Adrenal gland (tissue), 12 donors: ENCODE results near the gene CALD1. TPM values are rescaled to one million over a fixed set of nuclear protein-coding genes. Genes with fewer than 3 reads are reported as not detected.
A peak's percentile ranks its signal among the peaks of the same experiment; 100 is the strongest.

ENCODE experiments used
- DNase-seq, 7 donors: peaks; one replicate each; pipeline ENCODE4 v3.0.0-alpha.2; 2019 to 2020
- H3K27ac ChIP-seq, 5 donors: fragments of 200-600 bp; sonication (generic) in 4 of 5; 1 replicate in 3 of 5; 2 replicates in 2 of 5; pipeline versions ENCODE4 v1.5.1 to v1.8.0; 2016 to 2020; ENCODE audit warnings: mild to moderate bottlenecking in 1 of 5
- H3K27me3 ChIP-seq: fragments of 200-600 bp; 2 replicates; pipeline ENCODE4 v1.8.0; 2021
- H3K36me3 ChIP-seq, 2 donors: fragments of 200-600 bp; replicated peaks in 1 of 2; 1 replicate in 1 of 2; 2 replicates in 1 of 2; pipeline versions ENCODE4 v1.5.1 to v1.8.0; 2018 to 2022
- H3K4me1 ChIP-seq, 2 donors: fragments of 200-600 bp; replicated peaks in 1 of 2; 1 replicate in 1 of 2; 2 replicates in 1 of 2; pipeline versions ENCODE4 v1.5.1 to v1.8.0; 2018 to 2021
- H3K4me3 ChIP-seq, 4 donors: fragments of 200-600 bp; sonication (generic) in 3 of 4; one replicate each; pipeline ENCODE4 v1.5.1; 2016 to 2018
- H3K9me3 ChIP-seq, 3 donors: fragments of 200-600 bp; sonication (generic) in 1 of 3; replicated peaks in 1 of 3; 1 replicate in 2 of 3; 2 replicates in 1 of 3; pipeline versions ENCODE4 v1.5.1 to v1.8.0; 2016 to 2021
- CTCF ChIP-seq, 6 experiments: fragments of 450-650 bp in 4 of 6; fragments of 200-600 bp in 2 of 6; sonication (generic) in 1 of 6; IDR thresholded peaks; 1 replicate in 5 of 6; 2 replicates in 1 of 6; pipeline versions ENCODE4 v1.5.1 to v1.8.0; 2016 to 2021; ENCODE audit warnings: antibody characterized with exemption in 6 of 6, mild to moderate bottlenecking in 2 of 6, moderate library complexity in 1 of 6
- POLR2A ChIP-seq, 2 donors: fragments of 450-650 bp; IDR thresholded peaks; one replicate each; pipeline ENCODE4 v1.6.1; 2017; ENCODE audit warnings: antibody characterized with exemption in 2 of 2, mild to moderate bottlenecking in 2 of 2, moderate library complexity in 1 of 2
- WGBS, 4 donors: extraction: QIAGEN DNeasy Blood & Tissue Kit in 2 of 4; methylation state at CpG; one replicate each; pipeline versions ENCODE4 v1.1.5 to v1.1.7; 2013 to 2017; 5-methylcytosine and 5-hydroxymethylcytosine counted together
- intact Hi-C, 2 donors: fragments of 100-400 bp; cut with DNase I; formaldehyde crosslinking; loops; one replicate each; pipeline versions ENCODE4 v1.14.1 to v1.15.0; 2022 to 2023
- polyA plus RNA-seq, 3 donors: library from polyadenylated mRNA; stranded (reverse); fragments of 200-250 nt in 2 of 3; fragments of 350-450 nt in 1 of 3; fragmentation: Illumina TruSeq in 1 of 3; extraction: RNeasy Lipid Tissue Mini Kit (QIAGEN cat#74804) in 1 of 3; gene quantifications; one replicate each; pipeline ENCODE4 v1.2.3, GENCODE V29; 2013 to 2014
- total RNA-seq, 9 donors: library from RNA; depleted of rRNA in 4 of 9; stranded (reverse); fragments of >200 nt in 4 of 9; fragments of 120-200 nt in 1 of 9; fragmentation: NEBNext Ultra II Directional in 1 of 9; extraction: Animal tissue kit (Norgen Biotek cat#: 25700) in 1 of 9; gene quantifications; one replicate each; pipeline versions ENCODE4 v1.1.0 to v1.2.4, GENCODE V29; 2013 to 2023
- donor health status: healthy with polysubstance abuse.
- donor health status: Bipolar disorder and iron deficiency.
- donor health status: DM: yes; HTN: yes; CAD: no.
- donor health status: DM: no; HTN: no; CAD: no.
- donor health status: DM: no; HTN: no; CAD: no.
- donor health status: DM: yes; HTN: yes; CAD: no.

Gene CALD1
- total and polyA plus RNA-seq, 12 donors = 67.5 to 258 (median 199) TPM

GRCh38 chr7:134947329-134947728 lies 167.9 kb downstream of the CALD1 start:
- Histone ChIP-seq H3K9me3 (no peaks in the 10 kb centered on the region), H3K4me3 (no peak overlapping the region), H3K36me3 (peaks cover 0 to 42% of the 10 kb centered on the region in 2 donors), H3K4me1 (no peaks in the 10 kb centered on the region), H3K27ac (no peak overlapping the region), H3K27me3 (no peaks in the 10 kb centered on the region)
- intact Hi-C loops = loop anchor here (10.0 kb wide), 2 partner anchors 183 to 253 kb away; no protein-coding TSS in a partner anchor
- 94 to 95% (median 94%) methylated on average over 17 of the region's 17 CpGs for WGBS, 4 donors
- TF ChIP-seq CTCF (IDR thresholded peaks at IDR 0.05) (no peak), POLR2A (IDR thresholded peaks at IDR 0.05) (no peak)
- DNase-seq = no peak

- no peak for TF ChIP-seq CTCF (IDR thresholded peaks at IDR 0.05)
- TF ChIP-seq POLR2A (IDR thresholded peaks at IDR 0.05) = no peak
- no peak overlapping the region for H3K4me3 ChIP-seq
- peaks cover 0 to 44% of the 10 kb centered on the region in 2 donors for H3K36me3 ChIP-seq
- H3K4me1 ChIP-seq = no peaks in the 10 kb centered on the region
- 95 to 100% (median 99%) methylated on average over 1 of the region's 1 CpG for WGBS, 4 donors
- H3K27me3 ChIP-seq = no peaks in the 10 kb centered on the region
- no peaks in the 10 kb centered on the region for H3K9me3 ChIP-seq
- intact Hi-C loops = loop anchor here (10.0 kb wide), 2 partner anchors 183 to 253 kb away; no protein-coding TSS in a partner anchor
- no peak overlapping the region for H3K27ac ChIP-seq
- no peak for DNase-seq
These were observed 168.4 kb downstream of the CALD1 start for GRCh38 chr7:134947831-134948230.

DNA sequence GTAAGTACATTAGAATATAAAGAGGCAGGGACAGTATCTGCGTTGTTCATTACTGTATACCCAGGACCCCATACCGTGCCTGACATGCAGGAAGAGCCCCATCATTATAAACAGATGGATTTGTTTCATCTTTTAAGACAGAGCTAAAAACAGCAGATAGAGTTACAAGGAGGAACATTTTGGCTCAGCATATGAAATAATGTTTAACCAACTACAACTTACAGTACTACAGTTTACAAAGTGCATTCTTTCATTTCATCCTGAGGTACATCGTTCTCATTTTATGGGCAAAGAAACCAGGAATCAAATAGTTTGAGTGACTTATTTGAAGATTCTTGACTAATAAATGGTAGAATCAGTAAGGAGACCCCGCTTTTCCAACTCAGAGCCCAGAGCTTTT lies 168.8 kb downstream of the CALD1 start:
- no peaks in the 10 kb centered on the region for H3K27me3 ChIP-seq
- TF ChIP-seq CTCF (IDR thresholded peaks at IDR 0.05) (no peak), POLR2A (IDR thresholded peaks at IDR 0.05) (no peak)
- H3K27ac ChIP-seq = peak overlapping the region in 1 of 5 donors; percentile 38
- DNase-seq = no peak
- intact Hi-C loops = loop anchor here (10.0 kb wide), 2 partner anchors 183 to 253 kb away; no protein-coding TSS in a partner anchor
- H3K4me1 ChIP-seq = no peaks in the 10 kb centered on the region
- H3K9me3 ChIP-seq = no peaks in the 10 kb centered on the region
- H3K4me3 ChIP-seq = no peak overlapping the region
- H3K36me3 ChIP-seq = peaks cover 0 to 44% of the 10 kb centered on the region in 2 donors
- 86 to 92% (median 90%) methylated on average over 4 of the region's 4 CpGs for WGBS, 4 donors

GRCh38 chr7:134948736-134949135 lies 169.3 kb downstream of the CALD1 start:
- intact Hi-C loops = loop anchor here (10.0 kb wide), 2 partner anchors 184 to 254 kb away; no protein-coding TSS in a partner anchor
- Histone ChIP-seq H3K4me1 (no peaks in the 10 kb centered on the region), H3K36me3 (peaks cover 0 to 44% of the 10 kb centered on the region in 2 donors), H3K27me3 (no peaks in the 10 kb centered on the region), H3K9me3 (no peaks in the 10 kb centered on the region), H3K4me3 (no peak overlapping the region), H3K27ac (peak overlapping the region in 1 of 5 donors; percentile 15)
- TF ChIP-seq CTCF (IDR thresholded peaks at IDR 0.05) = no peak
- no peak for TF ChIP-seq POLR2A (IDR thresholded peaks at IDR 0.05)
- 80 to 81% (median 81%) methylated on average over 1 of the region's 1 CpG for WGBS, 4 donors
- peak in 1 of 7 donors; percentile 9 for DNase-seq
